PFSK-1 (cell line): ENCODE results near the gene NDOR1.

Experiments
- FOXP2 ChIP-seq: optimal IDR thresholded peaks from 2 replicates; pipeline ENCODE3; 2011; ENCODE audit warnings: borderline replicate concordance, control low read depth, inconsistent platforms; ENCODE audit not compliant: insufficient read depth; ENCODE audit errors: extremely low read length, extremely low read depth
- POLR2AphosphoS5 ChIP-seq: IDR thresholded peaks from 2 replicates; pipeline ENCODE4 v1.6.1; 2012; ENCODE audit warnings: low read depth, mild to moderate bottlenecking, control low read depth, low read length, moderate library complexity
- SIN3A ChIP-seq: IDR thresholded peaks from 2 replicates; pipeline ENCODE4 v1.6.1; 2012; ENCODE audit warnings: mild to moderate bottlenecking, low read length, moderate library complexity, borderline replicate concordance; ENCODE audit not compliant: insufficient read depth
- TAF1 ChIP-seq: IDR thresholded peaks from 2 replicates; pipeline ENCODE4 v1.6.1; 2012; ENCODE audit warnings: low read length, control low read depth, borderline replicate concordance; ENCODE audit not compliant: insufficient read depth
- TF ChIP-seq, protein P1 (sequence below), 2 experiments: IDR thresholded peaks; 2 replicates each; pipeline versions ENCODE4 v1.6.1 to v1.8.0; 2011 to 2012; ENCODE audit warnings: low read depth in 2 of 2, low read length in 2 of 2, control low read depth in 1 of 2, inconsistent platforms in 1 of 2, mild to moderate bottlenecking in 1 of 2, moderate library complexity in 1 of 2; ENCODE audit not compliant: insufficient read depth in 1 of 2

DNA sequence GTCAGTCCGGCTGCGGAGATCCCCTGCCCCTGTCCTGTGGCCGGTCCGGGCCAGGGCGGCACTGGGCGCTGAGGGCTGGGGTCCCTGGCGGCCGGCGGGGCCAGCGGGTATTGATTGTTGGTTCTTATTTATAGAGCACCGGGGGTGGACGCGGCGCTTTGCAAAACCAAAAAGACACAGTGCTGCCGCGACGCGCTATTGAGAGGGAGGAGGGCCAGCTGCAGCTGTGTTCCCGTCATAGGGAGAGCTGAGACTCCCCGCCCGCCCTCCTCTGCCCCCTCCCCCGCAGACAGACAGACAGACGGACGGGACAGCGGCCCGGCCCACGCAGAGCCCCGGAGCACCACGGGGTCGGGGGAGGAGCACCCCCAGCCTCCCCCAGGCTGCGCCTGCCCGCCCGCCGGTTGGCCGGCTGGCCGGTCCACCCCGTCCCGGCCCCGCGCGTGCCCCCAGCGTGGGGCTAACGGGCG is 38.2 kb upstream of the NDOR1 start:
- TF ChIP-seq POLR2AphosphoS5 = no peak
- no peak for TF ChIP-seq TAF1
- TF ChIP-seq, protein P1, sequence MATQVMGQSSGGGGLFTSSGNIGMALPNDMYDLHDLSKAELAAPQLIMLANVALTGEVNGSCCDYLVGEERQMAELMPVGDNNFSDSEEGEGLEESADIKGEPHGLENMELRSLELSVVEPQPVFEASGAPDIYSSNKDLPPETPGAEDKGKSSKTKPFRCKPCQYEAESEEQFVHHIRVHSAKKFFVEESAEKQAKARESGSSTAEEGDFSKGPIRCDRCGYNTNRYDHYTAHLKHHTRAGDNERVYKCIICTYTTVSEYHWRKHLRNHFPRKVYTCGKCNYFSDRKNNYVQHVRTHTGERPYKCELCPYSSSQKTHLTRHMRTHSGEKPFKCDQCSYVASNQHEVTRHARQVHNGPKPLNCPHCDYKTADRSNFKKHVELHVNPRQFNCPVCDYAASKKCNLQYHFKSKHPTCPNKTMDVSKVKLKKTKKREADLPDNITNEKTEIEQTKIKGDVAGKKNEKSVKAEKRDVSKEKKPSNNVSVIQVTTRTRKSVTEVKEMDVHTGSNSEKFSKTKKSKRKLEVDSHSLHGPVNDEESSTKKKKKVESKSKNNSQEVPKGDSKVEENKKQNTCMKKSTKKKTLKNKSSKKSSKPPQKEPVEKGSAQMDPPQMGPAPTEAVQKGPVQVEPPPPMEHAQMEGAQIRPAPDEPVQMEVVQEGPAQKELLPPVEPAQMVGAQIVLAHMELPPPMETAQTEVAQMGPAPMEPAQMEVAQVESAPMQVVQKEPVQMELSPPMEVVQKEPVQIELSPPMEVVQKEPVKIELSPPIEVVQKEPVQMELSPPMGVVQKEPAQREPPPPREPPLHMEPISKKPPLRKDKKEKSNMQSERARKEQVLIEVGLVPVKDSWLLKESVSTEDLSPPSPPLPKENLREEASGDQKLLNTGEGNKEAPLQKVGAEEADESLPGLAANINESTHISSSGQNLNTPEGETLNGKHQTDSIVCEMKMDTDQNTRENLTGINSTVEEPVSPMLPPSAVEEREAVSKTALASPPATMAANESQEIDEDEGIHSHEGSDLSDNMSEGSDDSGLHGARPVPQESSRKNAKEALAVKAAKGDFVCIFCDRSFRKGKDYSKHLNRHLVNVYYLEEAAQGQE (IDR thresholded peaks at IDR 0.05; ENCODE audit: insufficient read depth in 1 of 2, low read depth in 2 of 2, low read length in 2 of 2) = no peak
- TF ChIP-seq SIN3A = no peak
- no peak for TF ChIP-seq FOXP2
